Progenitor cell of endocrine pancreas (in vitro differentiated cells): ENCODE results near the gene TGFB1. TPM values are rescaled to one million over a fixed set of nuclear protein-coding genes. Genes with fewer than 3 reads are reported as not detected.

ENCODE experiments used
- DNase-seq: peaks from one replicate; pipeline ENCODE4 v3.0.0; 2021; ENCODE audit warnings: low spot score; ENCODE audit not compliant: unreplicated experiment
- H3K27ac Mint-ChIP-seq: 2 replicates; pipeline ENCODE4 v1.8.0; 2021; ENCODE audit warnings: mild to moderate bottlenecking, moderate library complexity, mixed read lengths
- H3K27me3 Mint-ChIP-seq: 2 replicates; pipeline ENCODE4 v1.8.0; 2021; ENCODE audit warnings: mixed read lengths
- H3K36me3 Mint-ChIP-seq: 2 replicates; pipeline ENCODE4 v1.8.0; 2022; ENCODE audit warnings: mixed read lengths; ENCODE audit not compliant: insufficient read depth
- H3K4me1 Mint-ChIP-seq: 2 replicates; pipeline ENCODE4 v1.8.0; 2021; ENCODE audit warnings: low read depth, mixed read lengths
- H3K4me3 Mint-ChIP-seq: 2 replicates; pipeline ENCODE4 v1.8.0; 2021; ENCODE audit warnings: low read depth, mild to moderate bottlenecking, moderate library complexity, mixed read lengths
- H3K9me3 Mint-ChIP-seq: 2 replicates; pipeline ENCODE4 v1.8.0; 2021; ENCODE audit warnings: low read depth, mixed read lengths
- CTCF ChIP-seq: fragments of 200-600 bp; sonication (generic); IDR thresholded peaks from one replicate; pipeline ENCODE4 v1.5.0; 2021; ENCODE audit warnings: antibody characterized with exemption, mild to moderate bottlenecking; ENCODE audit not compliant: unreplicated experiment
- total RNA-seq: library from RNA; stranded (reverse); gene quantifications from 2 replicates; pipeline ENCODE4 v1.2.1, GENCODE V29; 2021

The TGFB1 gene
- total RNA-seq, 1 donor from 2014 or later = 4.3 TPM

- peak overlapping the region; percentile 30 for H3K27ac Mint-ChIP-seq
- no peak for DNase-seq
- H3K4me1 Mint-ChIP-seq = peaks cover 36% of the 10 kb centered on the region
- no peak overlapping the region for H3K4me3 Mint-ChIP-seq
- H3K9me3 Mint-ChIP-seq = no peaks in the 10 kb centered on the region
- no peak for TF ChIP-seq CTCF
- peaks cover 3% of the 10 kb centered on the region for H3K36me3 Mint-ChIP-seq
- peaks cover 11% of the 10 kb centered on the region for H3K27me3 Mint-ChIP-seq
Observed at GRCh38 chr19:41327076-41327575, 26.6 kb downstream of the TGFB1 start.

- Mint-ChIP-seq H3K27me3 (peaks cover 8% of the 10 kb centered on the region), H3K4me3 (peak overlapping the region; percentile 65), H3K36me3 (peaks cover 3% of the 10 kb centered on the region), H3K9me3 (no peaks in the 10 kb centered on the region), H3K27ac (peak overlapping the region; percentile 78), H3K4me1 (peaks cover 36% of the 10 kb centered on the region)
- DNase-seq = no peak
- TF ChIP-seq CTCF = no peak
Observed at GRCh38 chr19:41325947-41326706, 27.6 kb downstream of the TGFB1 start.

GRCh38 chr19:41325640-41325946 is 28.1 kb downstream of the TGFB1 start:
- H3K4me3 Mint-ChIP-seq = peak overlapping the region; percentile 65
- no peak for DNase-seq
- peak overlapping the region; percentile 77 for H3K27ac Mint-ChIP-seq
- peaks cover 8% of the 10 kb centered on the region for H3K27me3 Mint-ChIP-seq
- no peak for TF ChIP-seq CTCF
- H3K36me3 Mint-ChIP-seq = peaks cover 5% of the 10 kb centered on the region
- peaks cover 36% of the 10 kb centered on the region for H3K4me1 Mint-ChIP-seq
- H3K9me3 Mint-ChIP-seq = no peaks in the 10 kb centered on the region

GRCh38 chr19:41324921-41325639 is 28.6 kb downstream of the TGFB1 start:
- TF ChIP-seq CTCF = no peak
- Mint-ChIP-seq H3K27me3 (peaks cover 8% of the 10 kb centered on the region), H3K4me1 (peaks cover 36% of the 10 kb centered on the region), H3K36me3 (peaks cover 5% of the 10 kb centered on the region), H3K4me3 (peak overlapping the region; percentile 65), H3K9me3 (no peaks in the 10 kb centered on the region), H3K27ac (peak overlapping the region; percentile 77)
- no peak for DNase-seq

- peak overlapping the region; percentile 34 for H3K27ac Mint-ChIP-seq
- H3K4me3 Mint-ChIP-seq = peak overlapping the region; percentile 60
- H3K36me3 Mint-ChIP-seq = peaks cover 5% of the 10 kb centered on the region
- H3K27me3 Mint-ChIP-seq = peaks cover 8% of the 10 kb centered on the region
- no peak for DNase-seq
- H3K4me1 Mint-ChIP-seq = peaks cover 36% of the 10 kb centered on the region
- no peaks in the 10 kb centered on the region for H3K9me3 Mint-ChIP-seq
- TF ChIP-seq CTCF = no peak
Observed at GRCh38 chr19:41324231-41324702, 29.5 kb downstream of the TGFB1 start.
